HCT116 (cell line): Measurements from ENCODE around the gene CCDC191. TPM values are rescaled to one million over a fixed set of nuclear protein-coding genes. Genes with fewer than 3 reads are reported as not detected.

ENCODE experiments used
- ATAC-seq: fragments of 200-7000 bp; cut with Tn5 transposase; 2 replicates; pipeline ENCODE4 v1.9.1; 2020; ENCODE audit warnings: mild to moderate bottlenecking, moderate library complexity
- BruUV-seq: library from RNA; stranded (reverse); fragments of 400-500 nt; replicated peaks from 2 replicates; lab custom pipeline; 2021; lab: Mats Ljungman, UMichigan
- CTCF ChIA-PET: fragments of 300-600 bp; sonication (Branson Sonifier 250); formaldehyde crosslinking; loops from one replicate; lab custom pipeline; 2021; ENCODE audit warnings: antibody characterized with exemption; lab: Charles Lee
- POLR2A ChIA-PET: fragments of 300-600, 350-600 bp; sonication (Branson Sonifier 250); formaldehyde crosslinking; loops from one replicate; lab custom pipeline; 2021; ENCODE audit warnings: antibody characterized with exemption; lab: Charles Lee
- RAD21 ChIA-PET, 2 experiments: fragments of 300-600 bp; sonication (Branson Sonifier 250); formaldehyde crosslinking; loops; one replicate each; lab custom pipeline; 2023; ENCODE audit warnings: low total read pairs in 2 of 2; ENCODE audit not compliant: uncharacterized antibody in 2 of 2, unreplicated experiment in 2 of 2, low non-redundant PET in 1 of 2; lab: Charles Lee
- DNase-seq: peaks from one replicate; pipeline ENCODE4 v3.0.0-alpha.2; 2010; ENCODE audit warnings: low read depth, low spot score
- H2AFZ ChIP-seq: fragments of 200-600 bp; shearing (Covaris generic), sonication (generic); 2 replicates; pipeline ENCODE4 v1.6.1; 2017; ENCODE audit warnings: low read depth, mixed run types, mixed read lengths, antibody characterized with exemption, low read length; ENCODE audit not compliant: poor library complexity, severe bottlenecking
- H3K27ac ChIP-seq: 2 replicates; pipeline ENCODE4 v1.5.1; 2012; ENCODE audit warnings: low read depth, low read length
- H3K27me3 ChIP-seq: fragments of 200-600 bp; sonication (generic); 2 replicates; pipeline ENCODE4 v1.6.1; 2016; ENCODE audit warnings: mixed run types, low read length, mixed read lengths; ENCODE audit not compliant: insufficient read depth
- H3K36me3 ChIP-seq, 2 experiments: fragments of 200-500 bp in 1 of 2; fragments of 200-600 bp in 1 of 2; sonication (Bioruptor generic) in 1 of 2; sonication (generic) in 1 of 2; 2 replicates each; pipeline versions ENCODE4 v1.5.1 to v1.6.1; 2014 to 2016; ENCODE audit warnings: low read length in 2 of 2, inconsistent platforms in 1 of 2, mixed read lengths in 1 of 2, mixed run types in 1 of 2; ENCODE audit not compliant: insufficient read depth in 2 of 2, control insufficient read depth in 1 of 2
- H3K4me1 ChIP-seq, 2 experiments: fragments of 200-600 bp in 1 of 2; sonication (generic) in 1 of 2; 2 replicates each; pipeline versions ENCODE4 v1.5.1 to v1.6.1; 2012 to 2017; ENCODE audit warnings: low read length in 2 of 2, inconsistent platforms in 1 of 2, mild to moderate bottlenecking in 1 of 2, mixed read lengths in 1 of 2, mixed run types in 1 of 2, moderate library complexity in 1 of 2; ENCODE audit not compliant: insufficient read depth in 2 of 2, control insufficient read depth in 1 of 2
- H3K4me2 ChIP-seq: fragments of 200-600 bp; sonication (generic); 2 replicates; pipeline ENCODE4 v1.6.1; 2017; ENCODE audit warnings: mixed run types, low read length, mixed read lengths
- H3K4me3 ChIP-seq, 2 experiments: fragments of 200-600 bp in 1 of 2; sonication (generic) in 1 of 2; replicated peaks in 1 of 2; 2 replicates each; pipeline ENCODE4 v1.5.1; 2011 to 2016; ENCODE audit warnings: low read length in 2 of 2, control low read depth in 1 of 2, low read depth in 1 of 2, mild to moderate bottlenecking in 1 of 2, mixed read lengths in 1 of 2, mixed run types in 1 of 2
- H3K79me2 ChIP-seq: fragments of 200-600 bp; sonication (generic); 2 replicates; pipeline ENCODE4 v1.6.1; 2017; ENCODE audit warnings: mild to moderate bottlenecking, mixed run types, low read length, moderate library complexity, mixed read lengths; ENCODE audit not compliant: insufficient read depth
- H3K9ac ChIP-seq: fragments of 200-600 bp; sonication (generic); 2 replicates; pipeline ENCODE4 v1.6.1; 2016; ENCODE audit warnings: low read length, mixed read lengths
- H3K9me2 ChIP-seq: fragments of 200-600 bp; sonication (generic), shearing (Covaris generic); 2 replicates; pipeline ENCODE4 v1.6.1; 2017; ENCODE audit warnings: mixed run types, mild to moderate bottlenecking, moderate library complexity; ENCODE audit not compliant: insufficient read depth
- H3K9me3 ChIP-seq, 2 experiments: fragments of 200-500 bp in 1 of 2; fragments of 200-600 bp in 1 of 2; sonication (Bioruptor generic) in 1 of 2; sonication (generic) in 1 of 2; 2 replicates each; pipeline ENCODE4 v1.6.1; 2014 to 2017; ENCODE audit warnings: low read length in 2 of 2, mixed read lengths in 2 of 2, inconsistent platforms in 1 of 2, low read depth in 1 of 2, mild to moderate bottlenecking in 1 of 2, mixed run types in 1 of 2, moderate library complexity in 1 of 2; ENCODE audit not compliant: control insufficient read depth in 1 of 2, insufficient read depth in 1 of 2
- H4K20me1 ChIP-seq: fragments of 200-600 bp; sonication (generic), shearing (Covaris generic); 2 replicates; pipeline ENCODE4 v1.6.1; 2017; ENCODE audit warnings: mixed run types, mild to moderate bottlenecking, moderate library complexity; ENCODE audit not compliant: insufficient read depth
- CBX3 ChIP-seq: IDR thresholded peaks from 2 replicates; pipeline ENCODE4 v1.6.1; 2012; ENCODE audit warnings: low read depth
- EZH2 ChIP-seq: fragments of 200-600 bp; sonication (generic); IDR thresholded peaks from 2 replicates; pipeline ENCODE4 v1.6.1; 2017; ENCODE audit warnings: antibody characterized with exemption, mixed run types
- EZH2phosphoT487 ChIP-seq: fragments of 200-600 bp; IDR thresholded peaks from 2 replicates; pipeline ENCODE4 v1.6.1; 2018; ENCODE audit warnings: antibody characterized with exemption, borderline replicate concordance
- FOSL1 ChIP-seq: IDR thresholded peaks from 2 replicates; pipeline ENCODE4 v1.6.1; 2012; ENCODE audit warnings: low read depth
- JUND ChIP-seq: IDR thresholded peaks from 2 replicates; pipeline ENCODE4 v1.6.1; 2012
- POLR2A ChIP-seq: IDR thresholded peaks from 2 replicates; pipeline ENCODE4 v1.7.0; 2011; ENCODE audit warnings: borderline replicate concordance; ENCODE audit not compliant: insufficient read depth, insufficient read length; ENCODE audit errors: extremely low read depth
- POLR2AphosphoS5 ChIP-seq: IDR thresholded peaks from 2 replicates; pipeline ENCODE4 v1.6.1; 2011; ENCODE audit warnings: mild to moderate bottlenecking, low read depth, low read length, moderate library complexity
- RAD21 ChIP-seq: IDR thresholded peaks from 2 replicates; pipeline ENCODE4 v1.6.1; 2012; ENCODE audit warnings: low read depth, mild to moderate bottlenecking
- SIN3A ChIP-seq: IDR thresholded peaks from 2 replicates; pipeline ENCODE4 v1.6.1; 2012; ENCODE audit warnings: low read depth
- SRF ChIP-seq: IDR thresholded peaks from 2 replicates; pipeline ENCODE4 v1.6.1; 2012; ENCODE audit warnings: low read depth
- ZBTB33 ChIP-seq: IDR thresholded peaks from 2 replicates; pipeline ENCODE4 v1.6.1; 2011; ENCODE audit warnings: mild to moderate bottlenecking, low read length, moderate library complexity; ENCODE audit not compliant: insufficient replicate concordance; ENCODE audit errors: extremely low read depth
- ZFX ChIP-seq: fragments of 450-650 bp; IDR thresholded peaks from 2 replicates; pipeline ENCODE4 v1.6.1; 2017
- intact Hi-C: fragments of 100-400 bp; cut with micrococcal nuclease; formaldehyde crosslinking; loops from 2 replicates; pipeline ENCODE4 v1.10.0; 2022
- total RNA-seq: library from RNA; stranded (reverse); gene quantifications from one replicate; pipeline ENCODE4 v1.2.1, GENCODE V29; 2021; ENCODE audit not compliant: unreplicated experiment
- TF ChIP-seq, protein P1 (sequence below): IDR thresholded peaks from 2 replicates; pipeline ENCODE4 v1.6.1; 2012
- TF ChIP-seq, protein P2 (sequence below): IDR thresholded peaks from 2 replicates; pipeline ENCODE4 v1.6.1; 2012

CCDC191 gene
- total RNA-seq, 1 experiment from 2014 or later = 4.1 TPM

DNA sequence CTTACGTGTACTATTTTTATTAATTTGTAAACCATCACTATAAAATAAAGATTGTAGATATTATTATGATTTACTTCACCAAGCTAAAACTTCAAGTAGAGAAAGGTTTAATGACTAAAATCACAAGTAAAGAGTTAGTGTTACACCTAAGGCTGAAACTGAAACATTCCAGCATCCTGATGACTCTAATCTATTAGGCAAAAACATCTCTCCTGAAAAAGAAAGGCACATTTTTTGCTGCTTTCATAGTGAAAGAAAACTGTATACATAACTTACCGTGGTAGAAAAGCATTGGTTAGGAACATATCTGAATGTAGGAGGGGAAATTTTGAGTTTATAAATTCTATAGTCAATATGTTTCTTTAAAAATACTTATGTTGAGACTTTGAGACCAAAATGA is 35.4 kb downstream of the CCDC191 start:
- H3K4me1 ChIP-seq = no peaks in the 10 kb centered on the region
- CTCF ChIA-PET = no interaction called here
- POLR2A ChIA-PET = no interaction called here
- no peak overlapping the region for H3K4me3 ChIP-seq
- ATAC-seq (no peak), DNase-seq (no peak)
- no peaks in the 10 kb centered on the region for H3K79me2 ChIP-seq
- no TSS peak for BruUV-seq
- TF ChIP-seq EZH2phosphoT487 (no peak), JUND (no peak), ZBTB33 (no peak), SRF (no peak), POLR2AphosphoS5 (no peak), SIN3A (no peak), ZFX (no peak), POLR2A (no peak), FOSL1 (no peak), RAD21 (no peak), EZH2 (no peak), CBX3 (no peak)
- TF ChIP-seq, protein P1, sequence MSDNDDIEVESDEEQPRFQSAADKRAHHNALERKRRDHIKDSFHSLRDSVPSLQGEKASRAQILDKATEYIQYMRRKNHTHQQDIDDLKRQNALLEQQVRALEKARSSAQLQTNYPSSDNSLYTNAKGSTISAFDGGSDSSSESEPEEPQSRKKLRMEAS = no peak
- TF ChIP-seq, protein P2, sequence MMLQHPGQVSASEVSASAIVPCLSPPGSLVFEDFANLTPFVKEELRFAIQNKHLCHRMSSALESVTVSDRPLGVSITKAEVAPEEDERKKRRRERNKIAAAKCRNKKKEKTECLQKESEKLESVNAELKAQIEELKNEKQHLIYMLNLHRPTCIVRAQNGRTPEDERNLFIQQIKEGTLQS = no peak
- no peak overlapping the region for H3K9ac ChIP-seq
- H3K27ac ChIP-seq = no peak overlapping the region
- H2AFZ ChIP-seq = no peak overlapping the region
- no peaks in the 10 kb centered on the region for H3K27me3 ChIP-seq
- RAD21 ChIA-PET = no interaction called here
- H3K9me2 ChIP-seq = no peaks in the 10 kb centered on the region
- no peaks in the 10 kb centered on the region for H3K36me3 ChIP-seq
- no peaks in the 10 kb centered on the region for H3K9me3 ChIP-seq
- intact Hi-C loops = no loop called here
- H3K4me2 ChIP-seq = no peak overlapping the region
- no peaks in the 10 kb centered on the region for H4K20me1 ChIP-seq
